Skeletal muscle tissue (tissue), 4 donors: ENCODE results near the gene API5. TPM values are rescaled to one million over a fixed set of nuclear protein-coding genes. Genes with fewer than 3 reads are reported as not detected.
A peak's percentile ranks its signal among the peaks of the same experiment; 100 is the strongest.

ENCODE experiments used
- H3K27ac ChIP-seq: one replicate; pipeline ENCODE4 v1.7.0; 2013; ENCODE audit warnings: mild to moderate bottlenecking, low read depth, low read length, inconsistent platforms
- H3K27me3 ChIP-seq, 3 donors: one replicate each; pipeline ENCODE4 v1.7.0; 2013; ENCODE audit warnings: low read length in 3 of 3; ENCODE audit not compliant: control insufficient read depth in 3 of 3, insufficient read depth in 3 of 3
- H3K36me3 ChIP-seq, 3 donors: one replicate each; pipeline ENCODE4 v1.7.0; 2013; ENCODE audit warnings: low read length in 3 of 3; ENCODE audit not compliant: control insufficient read depth in 3 of 3, insufficient read depth in 3 of 3
- H3K4me1 ChIP-seq, 3 donors: one replicate each; pipeline ENCODE4 v1.7.0; 2013; ENCODE audit warnings: low read length in 3 of 3, mild to moderate bottlenecking in 3 of 3; ENCODE audit not compliant: control insufficient read depth in 3 of 3, insufficient read depth in 3 of 3
- H3K4me3 ChIP-seq, 3 donors: one replicate each; pipeline ENCODE4 v1.7.0; 2013; ENCODE audit warnings: low read length in 3 of 3
- H3K9ac ChIP-seq, 3 donors: one replicate each; pipeline ENCODE4 v1.7.0; 2013; ENCODE audit warnings: low read length in 3 of 3, mild to moderate bottlenecking in 3 of 3, moderate library complexity in 2 of 3, low read depth in 1 of 3
- H3K9me3 ChIP-seq, 3 donors: one replicate each; pipeline ENCODE4 v1.7.0; 2013; ENCODE audit warnings: low read length in 3 of 3; ENCODE audit not compliant: control insufficient read depth in 3 of 3
- total RNA-seq: library from RNA; depleted of rRNA; stranded (reverse); fragments of >200 nt; gene quantifications from one replicate; pipeline ENCODE4 v1.2.3, GENCODE V29; 2014
- donor health status: Osteomylitis.

API5 gene
- total RNA-seq, result 52.7 TPM

- no peaks in the 10 kb centered on the region for H3K9me3 ChIP-seq
- H3K27me3 ChIP-seq, result no peaks in the 10 kb centered on the region
- peak within 1 kb of the TSS; percentile 85 for H3K27ac ChIP-seq
- H3K4me3 ChIP-seq, result peak within 1 kb of the TSS; percentile 91 to 97 (median 94)
- peaks cover 7 to 19% (median 16%) of the 10 kb centered on the region in 3 donors for H3K4me1 ChIP-seq
- H3K9ac ChIP-seq, result peak within 1 kb of the TSS; percentile 96
- peaks cover 0 to 2% (median 0%) of the 10 kb centered on the region in 3 donors for H3K36me3 ChIP-seq
Observed at GRCh38 chr11:43311791-43312607, at the start of gene API5. API5 (plus strand) TSS chr11:43311996; CDS start chr11:43312128, 132 bp downstream.

- peaks cover 0 to 6% (median 0%) of the 10 kb centered on the region in 3 donors for H3K27me3 ChIP-seq
- no peaks in the 10 kb centered on the region for H3K9me3 ChIP-seq
- no peak overlapping the region for H3K27ac ChIP-seq
- H3K4me1 ChIP-seq, result peaks cover 0 to 5% (median 4%) of the 10 kb centered on the region in 3 donors
- no peak overlapping the region for H3K9ac ChIP-seq
- no peaks in the 10 kb centered on the region for H3K36me3 ChIP-seq
- no peak overlapping the region for H3K4me3 ChIP-seq
Observed at GRCh38 chr11:43267856-43268580, 43.8 kb upstream of the API5 start.

GRCh38 chr11:43268786-43269185 is 43.0 kb upstream of the API5 start:
- Histone ChIP-seq H3K4me3 (no peak overlapping the region), H3K27ac (no peak overlapping the region), H3K4me1 (peaks cover 0 to 5% (median 4%) of the 10 kb centered on the region in 3 donors), H3K9ac (no peak overlapping the region), H3K9me3 (no peaks in the 10 kb centered on the region), H3K36me3 (no peaks in the 10 kb centered on the region), H3K27me3 (peaks cover 0 to 6% (median 0%) of the 10 kb centered on the region in 3 donors)

GRCh38 chr11:43269254-43269918 is 42.4 kb upstream of the API5 start:
- Histone ChIP-seq H3K4me1 (peaks cover 0 to 5% (median 4%) of the 10 kb centered on the region in 3 donors), H3K27me3 (peaks cover 0 to 6% (median 0%) of the 10 kb centered on the region in 3 donors), H3K9ac (no peak overlapping the region), H3K9me3 (no peaks in the 10 kb centered on the region), H3K36me3 (no peaks in the 10 kb centered on the region), H3K4me3 (no peak overlapping the region), H3K27ac (no peak overlapping the region)

GRCh38 chr11:43270468-43270867 is 41.3 kb upstream of the API5 start:
- H3K9ac ChIP-seq, result no peak overlapping the region

GRCh38 chr11:43278193-43278956 is 33.4 kb upstream of the API5 start:
- H3K27ac ChIP-seq, result no peak overlapping the region
- H3K4me3 ChIP-seq, result no peak overlapping the region
- H3K9ac ChIP-seq, result no peak overlapping the region
- H3K4me1 ChIP-seq, result no peaks in the 10 kb centered on the region
- H3K36me3 ChIP-seq, result no peaks in the 10 kb centered on the region
- no peaks in the 10 kb centered on the region for H3K9me3 ChIP-seq
- H3K27me3 ChIP-seq, result peaks cover 2 to 15% (median 6%) of the 10 kb centered on the region in 3 donors

More at GRCh38 chr11:43270468-43270867, 41.3 kb upstream of the API5 start:
- peaks cover 0 to 6% (median 0%) of the 10 kb centered on the region in 3 donors for H3K27me3 ChIP-seq
- H3K9me3 ChIP-seq, result no peaks in the 10 kb centered on the region
- no peaks in the 10 kb centered on the region for H3K36me3 ChIP-seq
- H3K4me1 ChIP-seq, result peaks cover 0 to 5% (median 4%) of the 10 kb centered on the region in 3 donors
- no peak overlapping the region for H3K27ac ChIP-seq
- H3K4me3 ChIP-seq, result no peak overlapping the region

GRCh38 chr11:43282607-43283440 is 29.0 kb upstream of the API5 start:
- no peaks in the 10 kb centered on the region for H3K9me3 ChIP-seq
- no peak overlapping the region for H3K27ac ChIP-seq
- no peaks in the 10 kb centered on the region for H3K36me3 ChIP-seq
- no peak overlapping the region for H3K4me3 ChIP-seq
- H3K9ac ChIP-seq, result no peak overlapping the region
- H3K27me3 ChIP-seq, result peaks cover 2 to 20% (median 15%) of the 10 kb centered on the region in 3 donors
- H3K4me1 ChIP-seq, result no peaks in the 10 kb centered on the region

- Histone ChIP-seq H3K27me3 (peaks cover 2 to 21% (median 15%) of the 10 kb centered on the region in 3 donors), H3K4me3 (no peak overlapping the region)
Observed at GRCh38 chr11:43285826-43286225, 26.0 kb upstream of the API5 start.

GRCh38 chr11:43289368-43289767 is 22.4 kb upstream of the API5 start:
- no peak overlapping the region for H3K4me3 ChIP-seq
- H3K27me3 ChIP-seq, result peaks cover 0 to 9% (median 7%) of the 10 kb centered on the region in 3 donors
- no peaks in the 10 kb centered on the region for H3K4me1 ChIP-seq
- H3K9me3 ChIP-seq, result no peaks in the 10 kb centered on the region
- H3K9ac ChIP-seq, result no peak overlapping the region
- H3K27ac ChIP-seq, result no peak overlapping the region
- H3K36me3 ChIP-seq, result no peaks in the 10 kb centered on the region

More at GRCh38 chr11:43285826-43286225, 26.0 kb upstream of the API5 start:
- Histone ChIP-seq H3K9me3 (no peaks in the 10 kb centered on the region), H3K9ac (no peak overlapping the region), H3K27ac (no peak overlapping the region), H3K4me1 (no peaks in the 10 kb centered on the region), H3K36me3 (no peaks in the 10 kb centered on the region)
